Erythroblast (primary cell): ENCODE data around the gene APPBP2.
"Not testable (repeated sequence)": the region's sequence is repeated elsewhere in the genome, so short reads cannot be mapped to it uniquely, and the experiment has no call there.

Experiments used
- DNase-seq, 2 experiments: peaks; one replicate each; lab custom pipeline; 2025; lab: John Stamatoyannopoulos, UW
- GATA1 ChIP-seq: IDR thresholded peaks from 2 replicates; pipeline ENCODE4 v1.6.1; 2011; ENCODE audit warnings: low read depth, mild to moderate bottlenecking, control low read depth, low read length, moderate library complexity
- POLR2A ChIP-seq: IDR thresholded peaks from 2 replicates; pipeline ENCODE4 v1.6.1; 2011; ENCODE audit warnings: mild to moderate bottlenecking, low read length

The APPBP2 gene

GRCh38 chr17:60451965-60452364 lies 74.1 kb downstream of the APPBP2 start:
- no peak for DNase-seq
- TF ChIP-seq POLR2A, result no peak
- no peak for TF ChIP-seq GATA1

GRCh38 chr17:60451071-60451470 lies 75.0 kb downstream of the APPBP2 start:
- no peak for TF ChIP-seq POLR2A
- no peak for TF ChIP-seq GATA1
- no peak for DNase-seq

- TF ChIP-seq POLR2A, result no peak
- DNase-seq, result no peak
Measured at GRCh38 chr17:60447375-60447774, 78.7 kb downstream of the APPBP2 start.

DNA sequence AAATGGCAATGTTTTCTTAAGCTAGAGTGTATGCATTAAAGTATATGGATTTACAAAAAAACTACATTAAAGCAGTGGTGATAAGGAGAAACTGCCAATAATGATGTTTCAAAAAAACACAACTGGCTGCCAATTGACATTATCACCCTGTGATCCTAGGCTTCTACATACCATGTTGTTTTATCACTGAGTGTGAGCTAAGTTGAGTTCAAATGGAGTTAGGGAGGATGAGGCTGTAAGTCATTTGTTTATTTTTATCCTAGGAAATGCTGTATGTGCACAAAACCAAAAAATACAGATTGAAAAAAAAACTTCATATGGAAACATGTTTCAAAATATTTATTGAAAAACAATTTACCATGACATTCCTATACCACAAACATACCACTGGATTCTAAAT lies 80.9 kb downstream of the APPBP2 start:
- TF ChIP-seq GATA1 (no peak), POLR2A (no peak)
- no peak for DNase-seq

GRCh38 chr17:60443713-60444112 lies 82.3 kb downstream of the APPBP2 start:
- DNase-seq, result no peak
- TF ChIP-seq POLR2A (no peak), GATA1 (no peak)

DNA sequence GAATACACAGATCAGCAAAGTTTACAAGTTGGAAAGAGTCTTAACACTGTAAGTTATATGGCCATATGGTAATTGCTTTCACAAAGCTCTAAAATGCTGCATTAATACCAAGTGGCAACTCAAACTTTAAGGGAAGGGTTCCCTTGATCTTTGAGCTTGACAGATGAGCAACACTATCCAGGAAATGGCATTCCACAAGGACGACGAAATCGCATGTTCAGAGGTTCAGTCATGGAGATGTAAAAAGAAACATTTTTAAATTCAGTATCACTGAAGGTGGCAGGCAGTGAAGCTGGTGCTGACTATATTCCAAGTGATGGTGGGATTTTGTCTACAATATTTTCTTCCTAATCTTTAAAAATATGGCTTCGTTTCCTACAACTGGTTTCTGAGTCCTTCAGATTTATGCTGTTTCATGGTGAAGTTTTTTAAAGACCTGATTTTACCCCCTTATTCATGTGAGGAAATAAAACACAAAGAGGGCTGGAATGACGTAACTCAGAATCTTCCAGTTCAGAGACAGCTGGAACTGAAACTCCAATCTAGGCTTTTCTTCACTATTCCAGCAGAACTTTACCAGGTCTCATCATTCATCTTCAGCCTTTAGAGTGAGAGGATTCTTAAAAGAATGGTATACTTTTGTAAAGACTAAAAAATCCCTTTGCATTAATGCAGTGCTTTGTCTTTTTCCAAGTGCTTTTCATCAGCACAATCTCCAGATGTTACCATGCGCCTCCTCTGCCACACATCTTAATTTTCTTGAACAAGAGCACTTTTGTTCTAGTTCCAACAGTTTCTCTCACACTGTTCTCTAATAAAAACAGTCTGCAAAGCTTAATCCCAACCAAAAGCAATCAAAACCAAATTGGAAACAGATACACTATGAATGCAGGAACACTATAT lies 83.5 kb downstream of the APPBP2 start:
- TF ChIP-seq POLR2A (no peak), GATA1 (no peak)
- DNase-seq, result no peak

GRCh38 chr17:60439501-60439900 lies 86.5 kb downstream of the APPBP2 start:
- TF ChIP-seq GATA1 (no peak), POLR2A (no peak)
- no peak for DNase-seq

GRCh38 chr17:60436676-60437075 lies 89.4 kb downstream of the APPBP2 start:
- TF ChIP-seq GATA1 (no peak), POLR2A (no peak)
- no peak for DNase-seq

DNA sequence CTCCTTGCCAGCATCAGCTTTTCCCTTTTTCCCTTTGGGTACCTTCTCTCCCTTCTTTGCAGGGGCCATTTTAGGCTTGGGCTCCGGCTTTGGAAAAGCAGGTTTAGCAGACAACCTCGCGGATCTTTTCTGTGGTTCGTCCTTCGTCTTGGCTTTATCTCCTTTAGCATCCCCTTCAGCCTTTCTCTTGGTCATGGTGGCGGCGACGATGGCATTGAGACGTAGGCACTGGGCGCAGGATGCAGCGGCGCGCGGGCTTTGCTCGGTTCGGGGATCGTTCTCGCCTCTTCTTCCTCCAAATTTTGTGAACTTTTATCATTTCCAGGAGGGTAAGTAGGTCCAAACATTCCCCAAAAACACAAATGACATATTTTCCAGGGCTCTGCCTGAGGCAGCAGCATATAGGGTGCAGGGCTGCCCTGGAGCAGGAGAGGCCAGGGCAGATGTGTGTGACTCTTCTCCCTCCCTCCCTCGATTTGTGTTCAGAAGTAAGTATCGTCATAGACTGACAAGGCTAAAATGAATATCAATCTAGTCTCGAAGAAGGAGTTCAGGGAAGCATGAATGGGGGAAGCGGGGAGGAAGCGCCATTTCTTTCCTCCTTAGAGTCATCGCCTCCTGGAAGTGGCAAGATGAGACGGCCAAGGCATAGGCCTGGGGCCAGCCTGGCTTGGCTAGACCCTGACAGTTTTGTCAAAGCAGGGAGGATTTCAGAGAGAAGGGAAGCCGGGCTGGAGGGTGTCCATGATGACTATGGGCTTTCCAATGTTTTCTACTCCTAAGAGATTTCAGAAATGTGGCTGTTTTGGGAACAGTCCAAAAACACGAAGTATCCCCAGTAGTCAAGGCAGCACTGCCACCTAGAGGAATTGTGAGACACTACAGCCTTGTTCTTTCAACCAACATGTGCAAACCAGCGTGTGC lies 90.5 kb downstream of the APPBP2 start:
- TF ChIP-seq GATA1 (no peak), POLR2A (no peak)
- peak; percentile 74 to 85 for DNase-seq

- not testable (repeated sequence) for DNase-seq
Measured at GRCh38 chr17:60433021-60433997, 92.7 kb downstream of the APPBP2 start.

GRCh38 chr17:60430561-60430960 lies 95.5 kb downstream of the APPBP2 start:
- not testable (repeated sequence) for DNase-seq

DNA sequence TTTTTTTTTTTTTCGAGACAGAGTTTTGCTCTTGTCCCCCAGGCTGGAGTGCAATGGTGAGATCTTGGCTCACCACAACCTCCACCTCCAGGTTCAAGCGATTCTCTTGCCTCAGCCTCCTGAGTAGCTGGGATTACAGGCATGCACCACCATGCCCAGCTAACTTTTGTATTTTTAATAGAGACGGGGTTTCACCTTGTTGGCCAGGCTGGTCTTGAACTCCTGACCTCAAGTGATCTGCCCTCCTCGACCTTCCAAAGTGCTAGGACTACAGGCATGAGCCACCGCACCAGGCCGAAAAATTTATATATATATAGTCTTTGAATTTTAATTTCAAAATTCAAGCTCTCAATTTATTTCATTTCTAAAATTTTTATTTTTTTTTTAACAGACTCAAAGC lies 97.6 kb downstream of the APPBP2 start:
- DNase-seq, result not testable (repeated sequence)

- TF ChIP-seq POLR2A, result no peak
- no peak for TF ChIP-seq GATA1
- DNase-seq, result no peak
Measured at GRCh38 chr17:60426596-60426995, 99.4 kb downstream of the APPBP2 start.
